GM21619 (cell line): ENCODE results near the gene KPNA3.
"Not testable (repeated sequence)": the region's sequence is repeated elsewhere in the genome, so short reads cannot be mapped to it uniquely, and the experiment has no call there.

Experiments used
- ATAC-seq: cut with Tn5 transposase; IDR thresholded peaks from one replicate; pipeline ENCODE4 v1.9.1; 2021; ENCODE audit not compliant: unreplicated experiment

Gene KPNA3

GRCh38 chr13:49810567-49811526, 18.4 kb upstream of the KPNA3 start:
- no peak for ATAC-seq

DNA sequence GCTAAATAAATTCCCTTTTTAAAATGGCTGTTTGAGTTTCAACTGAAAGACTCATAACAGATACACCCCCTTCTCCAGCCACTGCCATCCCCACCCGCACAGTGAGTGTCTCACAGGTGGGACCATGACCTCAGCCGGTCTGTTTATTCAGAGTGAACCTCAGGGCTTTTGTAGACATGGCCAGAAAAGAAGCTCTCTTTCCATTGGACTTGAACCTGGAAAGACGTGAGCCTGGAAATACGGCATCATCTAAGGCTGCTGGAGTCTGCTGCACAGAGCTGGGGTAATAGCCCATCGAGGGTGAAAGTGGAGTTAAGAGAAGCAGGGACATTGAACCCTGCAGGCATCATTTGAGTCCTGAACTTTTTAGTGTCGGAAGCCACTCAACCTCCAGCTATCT, 15.2 kb upstream of the KPNA3 start:
- no peak for ATAC-seq

DNA sequence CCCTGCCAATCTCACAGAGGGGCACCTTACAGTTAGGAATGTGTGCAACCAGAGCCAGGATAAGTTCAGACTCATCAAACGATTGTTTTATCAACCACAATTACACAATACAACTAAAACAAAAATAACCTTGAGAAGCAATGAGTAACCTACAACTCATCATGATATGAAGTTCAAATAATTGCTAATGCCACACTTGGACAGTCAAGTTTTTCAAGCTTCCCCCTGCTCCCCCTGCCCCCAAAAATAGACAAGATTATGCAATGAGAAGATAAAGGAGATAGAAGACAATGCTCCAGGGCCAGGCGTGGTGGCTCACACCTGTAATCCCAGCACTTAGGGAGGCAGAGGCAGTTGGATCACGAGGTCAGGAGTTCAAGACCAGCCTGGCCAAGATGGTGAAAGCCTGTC, 13.6 kb upstream of the KPNA3 start:
- ATAC-seq, result no peak

GRCh38 chr13:49803047-49803446, 10.6 kb upstream of the KPNA3 start:
- not testable (repeated sequence) for ATAC-seq

GRCh38 chr13:49802426-49802825, 9.9 kb upstream of the KPNA3 start:
- ATAC-seq, result no peak

DNA sequence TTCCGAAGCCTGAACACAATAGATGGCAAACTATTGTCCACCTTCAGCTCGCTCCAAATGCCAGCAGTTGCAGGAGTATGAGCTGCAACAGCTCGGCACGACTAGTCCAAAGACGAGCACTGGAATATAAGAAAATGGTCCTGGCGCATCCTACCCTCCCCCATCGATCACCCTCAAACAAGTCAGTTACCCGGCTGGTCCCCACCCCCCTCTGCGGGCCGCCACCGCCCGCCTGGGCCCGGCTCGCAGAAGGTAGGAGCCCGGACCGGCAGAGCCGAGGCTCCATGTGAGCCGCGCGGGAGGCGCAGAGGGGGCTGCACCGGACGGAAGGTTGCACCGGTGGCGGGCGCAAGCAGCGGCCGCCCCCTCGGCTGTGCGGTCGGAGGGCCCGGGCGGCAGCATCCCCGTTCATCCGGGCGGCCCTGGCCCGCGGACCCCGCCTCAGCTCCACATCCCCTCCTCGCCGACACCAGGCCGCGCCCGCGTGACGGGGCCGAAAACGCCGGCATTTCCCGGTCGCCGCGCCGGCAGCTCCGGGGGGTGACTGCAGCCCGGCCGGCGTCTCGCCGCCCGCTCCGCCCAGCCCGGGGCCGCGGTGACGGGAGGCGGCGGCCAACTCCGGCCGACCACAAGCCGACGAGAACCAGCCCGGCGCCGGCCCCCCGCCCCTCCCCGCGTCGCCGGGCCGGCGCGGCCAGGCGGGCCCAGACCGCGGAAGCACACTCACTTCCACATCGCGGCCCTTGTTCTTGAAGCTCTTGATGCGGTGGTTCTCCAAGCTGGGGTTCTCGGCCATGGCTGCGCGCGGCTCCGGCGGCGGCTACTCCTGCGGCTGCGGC, 552 bp downstream of the KPNA3 start:
- ATAC-seq, result peak; percentile 17

GRCh38 chr13:49791315-49791710, 1.2 kb downstream of the KPNA3 start:
- peak; percentile 25 for ATAC-seq

- ATAC-seq, result no peak
Observed at GRCh38 chr13:49789968-49790367, 2.5 kb downstream of the KPNA3 start.

DNA sequence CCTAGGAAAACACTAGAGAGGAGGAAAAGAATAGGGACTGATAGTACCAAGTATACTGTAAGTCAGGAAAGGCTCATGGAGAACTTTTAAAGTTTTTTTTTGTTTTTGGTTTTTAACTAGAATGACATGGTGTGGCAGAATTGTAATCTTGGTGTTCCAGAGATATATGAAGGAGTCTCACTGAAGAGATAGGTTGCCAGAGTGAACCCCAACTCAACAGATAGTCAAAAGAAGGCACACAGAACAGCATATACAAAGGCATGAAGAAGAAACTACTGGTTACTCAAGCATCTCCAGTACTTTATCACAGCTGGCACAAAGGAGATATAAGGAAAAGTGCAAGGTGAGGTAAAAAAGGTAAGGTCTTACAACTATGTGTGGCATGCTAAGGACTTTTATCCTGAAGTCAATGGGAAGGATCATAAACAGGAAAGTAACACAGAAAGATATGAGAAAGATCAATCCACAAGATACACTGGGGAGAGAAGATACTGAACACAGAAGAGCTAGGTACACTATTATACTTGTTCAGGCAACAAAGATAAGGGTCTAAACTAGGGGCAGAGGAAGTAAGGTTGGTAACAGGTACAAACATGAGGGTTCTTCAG, 6.0 kb downstream of the KPNA3 start:
- ATAC-seq, result no peak

DNA sequence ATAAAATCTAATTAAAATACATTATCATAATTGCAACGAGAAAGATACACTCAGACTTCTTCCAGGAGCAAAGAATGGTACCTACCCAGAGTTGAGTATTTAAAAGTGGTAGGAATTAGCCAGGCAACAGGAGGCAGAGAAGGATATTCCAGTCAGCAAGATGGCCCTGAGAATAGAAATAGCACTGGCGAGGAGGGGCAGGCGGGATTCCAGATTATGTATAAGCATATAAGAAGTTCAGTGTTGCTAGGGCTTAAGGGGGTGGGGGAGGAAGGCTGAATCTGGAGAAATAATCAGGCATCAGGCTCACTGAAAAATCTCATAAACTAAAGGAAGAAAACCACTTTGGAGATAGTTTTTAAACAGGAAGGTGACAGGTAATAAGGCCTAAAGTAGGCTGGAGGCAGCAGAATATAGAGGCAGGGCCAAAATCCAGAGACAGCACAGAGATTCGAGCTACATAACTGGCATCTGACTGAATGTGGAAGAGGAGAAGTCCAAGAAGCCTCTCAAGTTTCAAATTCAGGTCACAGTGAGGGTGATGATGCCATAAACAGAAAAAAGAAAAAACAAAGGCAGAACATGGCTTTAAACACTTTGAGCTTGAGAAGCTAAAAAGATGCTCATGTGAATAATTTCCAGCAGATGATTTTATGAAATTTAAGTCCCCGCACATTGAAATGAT, 7.5 kb downstream of the KPNA3 start:
- ATAC-seq, result no peak

DNA sequence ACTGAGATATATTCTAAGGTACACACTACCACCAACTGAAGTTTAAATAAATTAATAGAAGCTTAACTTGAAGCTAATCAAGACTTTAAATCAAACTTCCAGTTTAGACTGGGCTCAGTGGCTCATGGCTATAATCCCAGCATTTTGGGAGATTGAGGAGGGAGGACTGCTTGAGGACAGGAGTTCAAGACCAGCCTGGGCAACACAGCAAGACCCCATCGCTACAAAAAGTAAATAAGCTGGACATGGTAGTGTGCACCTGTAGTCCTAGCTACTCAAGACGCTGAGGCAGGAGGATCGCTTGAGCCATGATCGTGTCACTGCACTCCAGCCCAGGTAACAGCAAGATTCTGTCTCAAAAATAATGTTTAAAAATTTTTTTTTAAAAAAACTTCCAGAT, 8.6 kb downstream of the KPNA3 start:
- no peak for ATAC-seq

GRCh38 chr13:49782784-49783183, 9.7 kb downstream of the KPNA3 start:
- no peak for ATAC-seq

DNA sequence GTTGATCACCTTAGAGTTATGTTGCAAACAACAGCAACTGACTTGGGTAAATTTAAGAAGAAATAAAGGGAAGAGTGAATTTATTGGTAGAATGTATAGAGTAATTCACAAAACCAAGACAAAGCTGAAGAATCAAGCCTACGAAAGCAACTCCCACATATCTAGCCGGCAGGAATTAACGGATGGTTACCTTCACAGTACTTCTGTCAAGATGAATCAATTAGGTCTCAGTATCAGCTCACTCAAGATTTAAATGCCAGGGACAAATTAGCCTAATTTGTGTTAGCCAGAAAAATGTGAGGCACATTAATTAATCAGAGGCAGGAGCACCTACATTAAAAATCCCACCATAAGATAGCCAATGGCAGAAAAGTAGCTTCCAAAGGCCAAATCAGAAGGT, 10.7 kb downstream of the KPNA3 start:
- no peak for ATAC-seq

- ATAC-seq, result no peak
Observed at GRCh38 chr13:49779721-49780120, 12.8 kb downstream of the KPNA3 start.

DNA sequence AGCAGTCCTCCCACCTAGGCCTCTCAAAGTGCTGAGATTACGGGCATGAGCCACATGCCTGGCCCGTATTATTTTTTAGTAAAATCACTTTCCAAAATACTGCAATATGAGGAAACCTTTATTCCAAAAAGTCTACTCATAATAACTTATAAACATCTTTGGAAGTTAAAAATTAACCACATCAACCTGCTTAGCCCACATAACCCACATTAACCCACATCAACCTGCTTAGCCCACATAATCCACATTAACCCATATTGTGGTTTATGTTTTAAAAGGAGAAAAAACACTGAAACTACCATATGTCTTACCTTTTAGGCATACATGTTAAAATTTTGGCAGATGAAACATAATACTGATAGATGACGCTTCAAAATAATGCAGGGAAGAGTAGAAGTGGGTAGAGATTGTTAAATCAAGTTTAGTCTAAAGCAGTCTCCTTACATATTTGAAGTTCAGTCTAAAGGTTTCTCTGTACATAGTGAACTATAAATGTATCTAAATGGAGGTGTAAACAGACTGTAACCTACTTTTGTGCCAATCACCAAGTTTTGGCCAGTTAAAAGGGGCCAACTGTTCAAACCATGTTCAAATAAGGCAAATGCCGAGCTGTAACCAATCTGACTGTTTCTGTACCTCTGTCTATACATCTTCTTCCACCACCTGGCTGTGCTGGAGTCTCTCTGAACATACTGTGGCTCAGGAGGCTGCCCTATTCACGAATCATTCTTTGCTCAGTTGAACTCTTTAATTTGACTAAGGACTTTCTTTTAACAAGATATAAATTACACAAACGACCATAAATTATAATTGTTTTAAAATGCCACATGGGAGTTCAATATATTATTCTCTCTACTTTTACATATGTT, 14.5 kb downstream of the KPNA3 start:
- no peak for ATAC-seq

DNA sequence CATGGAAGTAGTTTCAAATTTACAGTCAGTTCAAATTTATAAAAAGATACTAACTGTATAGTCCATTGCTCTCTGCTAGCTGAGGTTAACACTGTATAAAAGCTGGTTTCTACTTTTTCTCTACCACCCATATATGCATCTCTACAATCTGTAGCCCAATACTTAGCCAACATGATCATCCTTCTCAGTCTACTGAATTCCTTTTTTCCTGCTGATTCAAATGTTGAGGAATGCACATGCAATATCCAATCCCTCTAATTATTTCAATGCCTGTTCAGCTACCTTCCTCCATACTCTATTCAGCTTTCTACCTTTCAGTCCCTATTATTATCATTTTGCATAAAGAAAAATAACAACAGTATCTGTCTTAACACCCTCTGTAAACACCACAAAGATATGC, 15.6 kb downstream of the KPNA3 start:
- no peak for ATAC-seq

- ATAC-seq, result no peak
Observed at GRCh38 chr13:49774376-49775005, 18.0 kb downstream of the KPNA3 start.

GRCh38 chr13:49772828-49773227, 19.7 kb downstream of the KPNA3 start:
- no peak for ATAC-seq

DNA sequence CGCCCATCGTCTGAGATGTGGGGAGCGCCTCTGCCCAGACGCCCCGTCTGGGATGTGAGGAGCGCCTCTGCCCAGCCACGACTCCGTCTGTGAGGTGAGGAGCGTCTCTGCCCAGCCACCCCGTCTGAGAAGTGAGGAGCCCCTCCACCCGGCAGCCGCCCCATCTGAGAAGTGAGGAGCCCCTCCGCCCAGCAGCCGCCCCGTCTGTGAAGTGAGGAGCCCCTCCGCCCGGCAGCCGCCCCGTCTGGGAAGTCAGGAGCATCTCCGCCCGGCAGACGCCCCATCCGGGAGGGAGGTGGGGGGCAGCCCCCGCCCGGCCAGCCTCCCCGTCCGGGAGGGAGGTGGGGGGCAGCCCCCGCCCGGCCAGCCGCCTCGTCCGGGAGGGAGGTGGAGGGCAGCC, 30.7 kb downstream of the KPNA3 start:
- ATAC-seq, result not testable (repeated sequence)

GRCh38 chr13:49760558-49760957, 31.9 kb downstream of the KPNA3 start:
- ATAC-seq, result no peak
